Measurements from ENCODE around the gene FAM186B. TPM values are rescaled to one million over a fixed set of nuclear protein-coding genes. Genes with fewer than 3 reads are reported as not detected.
A peak's percentile ranks its signal among the peaks of the same experiment; 100 is the strongest.

FAM186B gene
- total and polyA plus RNA-seq, 2 donors (not counting 1 experiment from before 2014, with no cell fraction given): 0.10 to 0.33 TPM

- no peak overlapping the region for H2AFZ ChIP-seq (ENCODE audit: low read length)
Observed at GRCh38 chr12:49646331-49646830, 40.9 kb upstream of the FAM186B start.

GRCh38 chr12:49645146-49646039 lies 40.0 kb upstream of the FAM186B start:
- no peaks in the 10 kb centered on the region for H3K79me2 ChIP-seq (ENCODE audit: control insufficient read depth, insufficient read depth, low read length)
- H3K27ac ChIP-seq (ENCODE audit: insufficient read depth, low read length): no peak overlapping the region
- TF ChIP-seq, protein P1, sequence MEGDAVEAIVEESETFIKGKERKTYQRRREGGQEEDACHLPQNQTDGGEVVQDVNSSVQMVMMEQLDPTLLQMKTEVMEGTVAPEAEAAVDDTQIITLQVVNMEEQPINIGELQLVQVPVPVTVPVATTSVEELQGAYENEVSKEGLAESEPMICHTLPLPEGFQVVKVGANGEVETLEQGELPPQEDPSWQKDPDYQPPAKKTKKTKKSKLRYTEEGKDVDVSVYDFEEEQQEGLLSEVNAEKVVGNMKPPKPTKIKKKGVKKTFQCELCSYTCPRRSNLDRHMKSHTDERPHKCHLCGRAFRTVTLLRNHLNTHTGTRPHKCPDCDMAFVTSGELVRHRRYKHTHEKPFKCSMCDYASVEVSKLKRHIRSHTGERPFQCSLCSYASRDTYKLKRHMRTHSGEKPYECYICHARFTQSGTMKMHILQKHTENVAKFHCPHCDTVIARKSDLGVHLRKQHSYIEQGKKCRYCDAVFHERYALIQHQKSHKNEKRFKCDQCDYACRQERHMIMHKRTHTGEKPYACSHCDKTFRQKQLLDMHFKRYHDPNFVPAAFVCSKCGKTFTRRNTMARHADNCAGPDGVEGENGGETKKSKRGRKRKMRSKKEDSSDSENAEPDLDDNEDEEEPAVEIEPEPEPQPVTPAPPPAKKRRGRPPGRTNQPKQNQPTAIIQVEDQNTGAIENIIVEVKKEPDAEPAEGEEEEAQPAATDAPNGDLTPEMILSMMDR (conservative IDR thresholded peaks at IDR 0.05 in 1 of 2, IDR thresholded peaks at IDR 0.05 in 1 of 2; ENCODE audit: low read depth in 1 of 2, low read length in 2 of 2): no peak
- no peak for TF ChIP-seq EZH2 (IDR thresholded peaks at IDR 0.05; ENCODE audit: low read length, missing control alignments)
- no peak overlapping the region for H3K9ac ChIP-seq (ENCODE audit: insufficient read depth, low read length)
- peaks cover 17% of the 10 kb centered on the region for H3K36me3 ChIP-seq (ENCODE audit: control insufficient read depth, insufficient read depth, low read length)
- no peak overlapping the region for H3K4me3 ChIP-seq (replicated peaks in 1 of 4; ENCODE audit: control extremely low read depth in 1 of 4, insufficient read depth in 1 of 4, low read depth in 3 of 4, low read length in 4 of 4)
- no peak for DNase-seq (ENCODE audit: low read depth in 2 of 2)
- H3K9me3 ChIP-seq (ENCODE audit: control insufficient read depth, insufficient read depth, low read depth, low read length): no peaks in the 10 kb centered on the region
- no peaks in the 10 kb centered on the region for H3K27me3 ChIP-seq (ENCODE audit: control insufficient read depth, insufficient read depth, low read length)
- no peak overlapping the region for H3K4me2 ChIP-seq (ENCODE audit: extremely low read depth, insufficient read depth, low read length)
- no peaks in the 10 kb centered on the region for H3K4me1 ChIP-seq (ENCODE audit: control insufficient read depth, extremely low read depth, insufficient read depth, low read length)
- H2AFZ ChIP-seq (ENCODE audit: low read length): no peak overlapping the region
- no peaks in the 10 kb centered on the region for H4K20me1 ChIP-seq (ENCODE audit: control insufficient read depth, extremely low read depth, insufficient read depth, low read length)

More at GRCh38 chr12:49646331-49646830, 40.9 kb upstream of the FAM186B start:
- Histone ChIP-seq H3K79me2 (ENCODE audit: control insufficient read depth, insufficient read depth, low read length) (no peaks in the 10 kb centered on the region), H3K9ac (ENCODE audit: insufficient read depth, low read length) (no peak overlapping the region), H3K27ac (ENCODE audit: insufficient read depth, low read length) (no peak overlapping the region), H3K9me3 (ENCODE audit: control insufficient read depth, insufficient read depth, low read depth, low read length) (no peaks in the 10 kb centered on the region), H3K4me2 (ENCODE audit: extremely low read depth, insufficient read depth, low read length) (no peak overlapping the region), H3K4me3 (replicated peaks in 1 of 4; ENCODE audit: control extremely low read depth in 1 of 4, insufficient read depth in 1 of 4, low read depth in 3 of 4, low read length in 4 of 4) (no peak overlapping the region), H3K27me3 (ENCODE audit: control insufficient read depth, insufficient read depth, low read length) (no peaks in the 10 kb centered on the region), H4K20me1 (ENCODE audit: control insufficient read depth, extremely low read depth, insufficient read depth, low read length) (no peaks in the 10 kb centered on the region), H3K36me3 (ENCODE audit: control insufficient read depth, insufficient read depth, low read length) (peaks cover 17% of the 10 kb centered on the region), H3K4me1 (ENCODE audit: control insufficient read depth, extremely low read depth, insufficient read depth, low read length) (no peaks in the 10 kb centered on the region)
- TF ChIP-seq, protein P1 (conservative IDR thresholded peaks at IDR 0.05 in 1 of 2, IDR thresholded peaks at IDR 0.05 in 1 of 2; ENCODE audit: low read depth in 1 of 2, low read length in 2 of 2): no peak
- no peak for TF ChIP-seq EZH2 (IDR thresholded peaks at IDR 0.05; ENCODE audit: low read length, missing control alignments)
- DNase-seq (ENCODE audit: low read depth in 2 of 2): no peak

- no peak for TF ChIP-seq EZH2 (IDR thresholded peaks at IDR 0.05; ENCODE audit: low read length, missing control alignments)
- TF ChIP-seq, protein P1 (conservative IDR thresholded peaks at IDR 0.05 in 1 of 2, IDR thresholded peaks at IDR 0.05 in 1 of 2; ENCODE audit: low read depth in 1 of 2, low read length in 2 of 2): peak; percentile 93 to 98
Observed at GRCh38 chr12:49644620-49644994, 39.2 kb upstream of the FAM186B start.

More at GRCh38 chr12:49644620-49644994, 39.2 kb upstream of the FAM186B start:
- Histone ChIP-seq H3K9me3 (ENCODE audit: control insufficient read depth, insufficient read depth, low read depth, low read length) (no peaks in the 10 kb centered on the region), H3K4me3 (replicated peaks in 1 of 4; ENCODE audit: control extremely low read depth in 1 of 4, insufficient read depth in 1 of 4, low read depth in 3 of 4, low read length in 4 of 4) (no peak overlapping the region), H2AFZ (ENCODE audit: low read length) (no peak overlapping the region), H3K79me2 (ENCODE audit: control insufficient read depth, insufficient read depth, low read length) (no peaks in the 10 kb centered on the region), H3K9ac (ENCODE audit: insufficient read depth, low read length) (no peak overlapping the region), H3K4me1 (ENCODE audit: control insufficient read depth, extremely low read depth, insufficient read depth, low read length) (no peaks in the 10 kb centered on the region), H3K27ac (ENCODE audit: insufficient read depth, low read length) (no peak overlapping the region), H3K36me3 (ENCODE audit: control insufficient read depth, insufficient read depth, low read length) (peaks cover 17% of the 10 kb centered on the region), H3K27me3 (ENCODE audit: control insufficient read depth, insufficient read depth, low read length) (no peaks in the 10 kb centered on the region), H3K4me2 (ENCODE audit: extremely low read depth, insufficient read depth, low read length) (no peak overlapping the region), H4K20me1 (ENCODE audit: control insufficient read depth, extremely low read depth, insufficient read depth, low read length) (no peaks in the 10 kb centered on the region)
- peak; percentile 45 to 79 for DNase-seq (ENCODE audit: low read depth in 2 of 2)

Measured in fibroblast of lung (primary cell).